ENCODE data around the gene DOK7. TPM values are rescaled to one million over a fixed set of nuclear protein-coding genes. Genes with fewer than 3 reads are reported as not detected.

Gene DOK7, protein sequence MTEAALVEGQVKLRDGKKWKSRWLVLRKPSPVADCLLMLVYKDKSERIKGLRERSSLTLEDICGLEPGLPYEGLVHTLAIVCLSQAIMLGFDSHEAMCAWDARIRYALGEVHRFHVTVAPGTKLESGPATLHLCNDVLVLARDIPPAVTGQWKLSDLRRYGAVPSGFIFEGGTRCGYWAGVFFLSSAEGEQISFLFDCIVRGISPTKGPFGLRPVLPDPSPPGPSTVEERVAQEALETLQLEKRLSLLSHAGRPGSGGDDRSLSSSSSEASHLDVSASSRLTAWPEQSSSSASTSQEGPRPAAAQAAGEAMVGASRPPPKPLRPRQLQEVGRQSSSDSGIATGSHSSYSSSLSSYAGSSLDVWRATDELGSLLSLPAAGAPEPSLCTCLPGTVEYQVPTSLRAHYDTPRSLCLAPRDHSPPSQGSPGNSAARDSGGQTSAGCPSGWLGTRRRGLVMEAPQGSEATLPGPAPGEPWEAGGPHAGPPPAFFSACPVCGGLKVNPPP
- 10 to 100 TPM in 3 of 4 donors, 1 to 10 TPM in 1; 8.1 to 42.0 (median 13.2) TPM for total RNA-seq

DNA sequence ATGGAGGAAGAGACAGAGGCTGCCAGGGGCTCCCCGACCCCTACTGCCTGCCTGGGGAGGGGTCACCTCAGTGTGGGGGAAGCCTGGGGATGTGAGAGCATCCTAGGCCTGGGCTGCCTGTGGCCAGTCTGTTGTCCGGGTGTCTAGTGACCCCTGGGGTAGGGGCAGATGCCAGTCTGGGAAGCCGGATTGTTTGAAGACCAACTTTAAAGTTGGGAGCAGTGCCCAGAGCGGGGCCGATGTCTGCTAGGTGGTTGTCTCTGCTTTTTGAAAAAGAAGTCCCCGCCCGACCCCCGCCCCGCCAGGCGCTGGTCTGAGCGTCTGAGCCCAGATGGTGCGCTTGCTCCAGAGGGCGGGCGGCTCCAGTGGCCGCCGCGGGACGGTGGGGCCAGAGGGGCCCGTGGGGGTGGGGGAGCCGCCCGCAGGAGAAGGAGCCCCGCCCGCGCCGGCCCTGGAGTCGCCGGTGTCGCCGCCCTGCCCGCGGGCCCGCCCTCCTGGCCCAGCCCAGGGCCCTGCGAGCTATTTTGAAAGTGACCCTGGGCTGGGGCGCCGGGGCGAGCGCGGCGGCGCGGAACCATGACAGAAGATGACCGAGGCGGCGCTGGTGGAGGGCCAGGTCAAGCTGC, at the start of gene DOK7:
TSS of gene DOK7 (plus strand) at position 517 of the 626 bp plus-strand sequence. CDS start at position 587, 70 bp downstream.
- H3K4me3 ChIP-seq, result peak within 1 kb of the TSS; percentile 60 to 84 (median 60)
- intact Hi-C loops (cut with DNase I; ENCODE audit: low total_unique reads) (loop anchor here (5.0 kb wide), 2 partner anchors 171 to 241 kb away; partner anchors contain the start of gene RGS12), in situ Hi-C loops (cut with MboI; ENCODE audit: low sequenced_read_pairs in 4 of 4) (loop anchor here in 1 of 4 donors (25.0 kb wide), 1 partner anchor 251 kb away; no protein-coding TSS in a partner anchor)
- peak; percentile 72 to 74 for TF ChIP-seq POLR2A (IDR thresholded peaks at IDR 0.05)
- TF ChIP-seq, protein P1, sequence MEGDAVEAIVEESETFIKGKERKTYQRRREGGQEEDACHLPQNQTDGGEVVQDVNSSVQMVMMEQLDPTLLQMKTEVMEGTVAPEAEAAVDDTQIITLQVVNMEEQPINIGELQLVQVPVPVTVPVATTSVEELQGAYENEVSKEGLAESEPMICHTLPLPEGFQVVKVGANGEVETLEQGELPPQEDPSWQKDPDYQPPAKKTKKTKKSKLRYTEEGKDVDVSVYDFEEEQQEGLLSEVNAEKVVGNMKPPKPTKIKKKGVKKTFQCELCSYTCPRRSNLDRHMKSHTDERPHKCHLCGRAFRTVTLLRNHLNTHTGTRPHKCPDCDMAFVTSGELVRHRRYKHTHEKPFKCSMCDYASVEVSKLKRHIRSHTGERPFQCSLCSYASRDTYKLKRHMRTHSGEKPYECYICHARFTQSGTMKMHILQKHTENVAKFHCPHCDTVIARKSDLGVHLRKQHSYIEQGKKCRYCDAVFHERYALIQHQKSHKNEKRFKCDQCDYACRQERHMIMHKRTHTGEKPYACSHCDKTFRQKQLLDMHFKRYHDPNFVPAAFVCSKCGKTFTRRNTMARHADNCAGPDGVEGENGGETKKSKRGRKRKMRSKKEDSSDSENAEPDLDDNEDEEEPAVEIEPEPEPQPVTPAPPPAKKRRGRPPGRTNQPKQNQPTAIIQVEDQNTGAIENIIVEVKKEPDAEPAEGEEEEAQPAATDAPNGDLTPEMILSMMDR (IDR thresholded peaks at IDR 0.05 in 4 of 5, conservative IDR thresholded peaks at IDR 0.05 in 1 of 5), result no peak
- no peaks in the 10 kb centered on the region for H3K9me3 ChIP-seq
- ATAC-seq (peak; percentile 22 to 29), DNase-seq (peak; percentile 49 to 85)
- H3K27me3 ChIP-seq, result no peaks in the 10 kb centered on the region
- peaks cover 37 to 60% of the 10 kb centered on the region in 2 donors for H3K4me1 ChIP-seq
- peak within 1 kb of the TSS; percentile 94 to 98 (median 94) for H3K27ac ChIP-seq
- H3K36me3 ChIP-seq, result no peaks in the 10 kb centered on the region

DNA sequence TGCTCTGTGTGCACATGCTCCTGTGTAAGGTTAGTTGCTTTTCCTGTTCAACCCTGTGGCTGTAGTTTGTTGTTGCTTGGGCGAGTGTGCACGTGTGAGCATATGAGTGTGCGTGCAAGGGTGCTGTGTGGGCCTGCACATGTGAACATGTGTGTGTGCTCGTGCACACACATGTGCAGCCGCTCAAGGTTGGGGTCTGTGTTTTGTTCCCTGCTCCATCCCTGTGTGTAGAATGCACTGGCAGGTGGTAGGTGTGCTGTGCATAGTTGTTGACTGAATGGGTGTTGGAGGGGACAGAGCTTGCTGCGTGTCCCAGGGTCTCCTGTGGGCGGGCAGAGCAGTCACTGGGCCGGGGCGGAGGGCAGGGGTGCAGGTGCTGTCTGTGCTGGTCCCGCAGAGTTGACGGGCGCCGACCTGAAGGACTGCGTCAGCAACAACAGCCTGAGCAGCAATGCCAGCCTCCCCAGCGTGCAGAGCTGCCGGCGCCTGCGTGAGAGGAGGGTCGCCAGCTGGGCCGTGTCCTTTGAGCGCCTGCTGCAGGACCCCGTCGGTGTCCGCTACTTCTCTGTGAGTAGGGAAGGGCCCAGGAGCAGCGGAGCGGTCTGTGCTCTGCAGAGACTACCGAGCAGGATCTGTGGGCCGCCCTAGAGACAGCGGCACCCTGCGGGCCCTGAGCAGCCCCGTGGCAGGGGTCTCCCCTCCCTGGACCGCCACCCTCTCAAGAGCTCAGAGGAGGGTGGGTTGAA, 49.3 kb upstream of the DOK7 start:
- no peak overlapping the region for H3K27ac ChIP-seq
- no peak for ATAC-seq
- no peaks in the 10 kb centered on the region for H3K4me1 ChIP-seq
- no peaks in the 10 kb centered on the region for H3K27me3 ChIP-seq
- in situ Hi-C loops (cut with MboI; ENCODE audit: low sequenced_read_pairs in 4 of 4), result no loop called here
- no peak overlapping the region for H3K4me3 ChIP-seq
- H3K9me3 ChIP-seq, result no peaks in the 10 kb centered on the region
- H3K36me3 ChIP-seq, result peaks cover 0 to 24% of the 10 kb centered on the region in 2 donors
- TF ChIP-seq POLR2A (IDR thresholded peaks at IDR 0.05), result no peak
- TF ChIP-seq, protein P1 (IDR thresholded peaks at IDR 0.05 in 4 of 5, conservative IDR thresholded peaks at IDR 0.05 in 1 of 5), result no peak
- DNase-seq, result peak in 1 of 2 donors; percentile 8
- intact Hi-C loops (cut with DNase I; ENCODE audit: low total_unique reads), result no loop called here

DNA sequence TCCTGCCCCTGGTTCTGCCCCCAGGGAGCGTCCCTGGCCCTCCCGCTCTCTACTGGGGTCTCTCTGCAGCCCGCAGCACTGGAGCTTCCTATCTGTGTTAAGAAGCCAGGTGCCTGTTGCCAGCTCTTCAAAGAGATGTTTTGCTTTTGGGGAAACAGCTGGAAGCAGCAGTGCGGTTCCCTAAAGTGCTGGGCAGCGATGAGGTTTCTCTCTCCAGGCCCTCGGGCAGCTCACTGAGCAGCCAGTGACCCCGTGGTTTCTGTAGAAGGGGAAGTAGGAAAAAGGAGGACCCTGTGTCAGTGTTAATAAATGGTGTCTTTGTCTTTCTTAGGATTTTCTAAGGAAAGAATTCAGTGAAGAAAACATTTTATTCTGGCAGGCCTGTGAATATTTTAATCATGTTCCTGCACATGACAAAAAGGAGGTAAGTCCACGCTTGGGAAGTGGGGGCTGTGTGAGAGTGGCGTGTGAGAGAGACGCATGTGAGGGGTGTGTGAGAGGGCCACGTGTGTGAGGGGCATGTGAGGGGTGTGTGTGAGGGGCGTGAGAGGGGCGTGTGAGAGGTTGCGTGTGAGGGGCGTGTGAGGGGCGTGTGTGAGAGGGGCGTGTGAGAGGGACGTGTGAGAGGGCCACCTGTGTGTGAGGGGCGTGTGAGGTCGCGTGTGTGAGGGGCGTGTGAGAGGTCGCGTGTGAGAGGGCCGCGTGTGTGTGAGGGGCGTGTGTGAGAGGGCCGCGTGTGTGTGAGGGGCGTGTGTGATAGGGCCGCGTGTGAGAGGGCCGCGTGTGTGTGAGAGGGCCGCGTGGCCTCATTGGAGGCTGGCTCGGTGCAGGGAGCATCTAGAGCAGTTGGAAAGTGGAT, 48.5 kb upstream of the DOK7 start:
- no peaks in the 10 kb centered on the region for H3K9me3 ChIP-seq
- H3K27ac ChIP-seq, result no peak overlapping the region
- TF ChIP-seq, protein P1 (IDR thresholded peaks at IDR 0.05 in 4 of 5, conservative IDR thresholded peaks at IDR 0.05 in 1 of 5), result no peak
- no peak for TF ChIP-seq POLR2A (IDR thresholded peaks at IDR 0.05)
- intact Hi-C loops (cut with DNase I; ENCODE audit: low total_unique reads), result no loop called here
- in situ Hi-C loops (cut with MboI; ENCODE audit: low sequenced_read_pairs in 4 of 4), result no loop called here
- no peaks in the 10 kb centered on the region for H3K4me1 ChIP-seq
- ATAC-seq (no peak), DNase-seq (peak in 1 of 2 donors; percentile 15)
- peaks cover 0 to 24% of the 10 kb centered on the region in 2 donors for H3K36me3 ChIP-seq
- no peaks in the 10 kb centered on the region for H3K27me3 ChIP-seq
- no peak overlapping the region for H3K4me3 ChIP-seq
